HL-60 (cell line): ENCODE data around the gene PDE4B.
"Not testable (repeated sequence)": the region's sequence is repeated elsewhere in the genome, so short reads cannot be mapped to it uniquely, and the experiment has no call there.

Source experiments
- DNase-seq, 2 experiments: peaks; one replicate each; pipeline ENCODE4 v3.0.0-alpha.2; 2010 to 2020; ENCODE audit warnings: low read depth in 1 of 2, low spot score in 1 of 2
- H3K27ac ChIP-seq: fragments of 250-450 bp; sonication (Bioruptor Pico); replicated peaks from 2 replicates; pipeline ENCODE4 v1.5.1; 2020; ENCODE audit warnings: mild to moderate bottlenecking, moderate library complexity
- H3K27me3 ChIP-seq: fragments of 250-450 bp; sonication (Bioruptor Pico); 2 replicates; pipeline ENCODE4 v1.5.1; 2021; ENCODE audit warnings: mild to moderate bottlenecking, moderate library complexity; ENCODE audit not compliant: insufficient read depth, poor library complexity, severe bottlenecking
- H3K4me3 ChIP-seq: replicated peaks from 2 replicates; pipeline ENCODE4 v1.5.1; 2011; ENCODE audit warnings: mild to moderate bottlenecking, control low read depth, low read length; ENCODE audit not compliant: insufficient read depth
- GABPA ChIP-seq: IDR thresholded peaks from 2 replicates; pipeline ENCODE4 v1.6.1; 2012; ENCODE audit warnings: low read depth
- POLR2AphosphoS5 ChIP-seq: IDR thresholded peaks from 2 replicates; pipeline ENCODE4 v1.6.1; 2012; ENCODE audit warnings: low read depth
- SPI1 ChIP-seq: IDR thresholded peaks from 2 replicates; pipeline ENCODE4 v1.6.1; 2012; ENCODE audit warnings: low read depth, mild to moderate bottlenecking, borderline replicate concordance
- TF ChIP-seq, protein P1 (sequence below): IDR thresholded peaks from 2 replicates; pipeline ENCODE4 v1.6.1; 2012; ENCODE audit warnings: low read depth; ENCODE audit not compliant: insufficient replicate concordance
- TF ChIP-seq, protein P2 (sequence below): IDR thresholded peaks from one replicate; pipeline ENCODE4 v1.5.1; 2011; ENCODE audit warnings: low read length, control low read depth, inconsistent platforms; ENCODE audit not compliant: insufficient read depth

PDE4B gene

GRCh38 chr1:66415866-66416265 lies 623.2 kb downstream of the PDE4B start:
- no peaks in the 10 kb centered on the region for H3K27me3 ChIP-seq
- peak in 1 of 2 experiments; percentile 52 for DNase-seq
- H3K27ac ChIP-seq, result peak overlapping the region; percentile 56
- TF ChIP-seq, protein P1, sequence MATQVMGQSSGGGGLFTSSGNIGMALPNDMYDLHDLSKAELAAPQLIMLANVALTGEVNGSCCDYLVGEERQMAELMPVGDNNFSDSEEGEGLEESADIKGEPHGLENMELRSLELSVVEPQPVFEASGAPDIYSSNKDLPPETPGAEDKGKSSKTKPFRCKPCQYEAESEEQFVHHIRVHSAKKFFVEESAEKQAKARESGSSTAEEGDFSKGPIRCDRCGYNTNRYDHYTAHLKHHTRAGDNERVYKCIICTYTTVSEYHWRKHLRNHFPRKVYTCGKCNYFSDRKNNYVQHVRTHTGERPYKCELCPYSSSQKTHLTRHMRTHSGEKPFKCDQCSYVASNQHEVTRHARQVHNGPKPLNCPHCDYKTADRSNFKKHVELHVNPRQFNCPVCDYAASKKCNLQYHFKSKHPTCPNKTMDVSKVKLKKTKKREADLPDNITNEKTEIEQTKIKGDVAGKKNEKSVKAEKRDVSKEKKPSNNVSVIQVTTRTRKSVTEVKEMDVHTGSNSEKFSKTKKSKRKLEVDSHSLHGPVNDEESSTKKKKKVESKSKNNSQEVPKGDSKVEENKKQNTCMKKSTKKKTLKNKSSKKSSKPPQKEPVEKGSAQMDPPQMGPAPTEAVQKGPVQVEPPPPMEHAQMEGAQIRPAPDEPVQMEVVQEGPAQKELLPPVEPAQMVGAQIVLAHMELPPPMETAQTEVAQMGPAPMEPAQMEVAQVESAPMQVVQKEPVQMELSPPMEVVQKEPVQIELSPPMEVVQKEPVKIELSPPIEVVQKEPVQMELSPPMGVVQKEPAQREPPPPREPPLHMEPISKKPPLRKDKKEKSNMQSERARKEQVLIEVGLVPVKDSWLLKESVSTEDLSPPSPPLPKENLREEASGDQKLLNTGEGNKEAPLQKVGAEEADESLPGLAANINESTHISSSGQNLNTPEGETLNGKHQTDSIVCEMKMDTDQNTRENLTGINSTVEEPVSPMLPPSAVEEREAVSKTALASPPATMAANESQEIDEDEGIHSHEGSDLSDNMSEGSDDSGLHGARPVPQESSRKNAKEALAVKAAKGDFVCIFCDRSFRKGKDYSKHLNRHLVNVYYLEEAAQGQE, result no peak
- TF ChIP-seq, protein P2, sequence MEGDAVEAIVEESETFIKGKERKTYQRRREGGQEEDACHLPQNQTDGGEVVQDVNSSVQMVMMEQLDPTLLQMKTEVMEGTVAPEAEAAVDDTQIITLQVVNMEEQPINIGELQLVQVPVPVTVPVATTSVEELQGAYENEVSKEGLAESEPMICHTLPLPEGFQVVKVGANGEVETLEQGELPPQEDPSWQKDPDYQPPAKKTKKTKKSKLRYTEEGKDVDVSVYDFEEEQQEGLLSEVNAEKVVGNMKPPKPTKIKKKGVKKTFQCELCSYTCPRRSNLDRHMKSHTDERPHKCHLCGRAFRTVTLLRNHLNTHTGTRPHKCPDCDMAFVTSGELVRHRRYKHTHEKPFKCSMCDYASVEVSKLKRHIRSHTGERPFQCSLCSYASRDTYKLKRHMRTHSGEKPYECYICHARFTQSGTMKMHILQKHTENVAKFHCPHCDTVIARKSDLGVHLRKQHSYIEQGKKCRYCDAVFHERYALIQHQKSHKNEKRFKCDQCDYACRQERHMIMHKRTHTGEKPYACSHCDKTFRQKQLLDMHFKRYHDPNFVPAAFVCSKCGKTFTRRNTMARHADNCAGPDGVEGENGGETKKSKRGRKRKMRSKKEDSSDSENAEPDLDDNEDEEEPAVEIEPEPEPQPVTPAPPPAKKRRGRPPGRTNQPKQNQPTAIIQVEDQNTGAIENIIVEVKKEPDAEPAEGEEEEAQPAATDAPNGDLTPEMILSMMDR, result no peak
- no peak for TF ChIP-seq GABPA
- no peak for TF ChIP-seq SPI1
- no peak for TF ChIP-seq POLR2AphosphoS5
- H3K4me3 ChIP-seq, result no peak overlapping the region

- Histone ChIP-seq H3K27ac (peak overlapping the region; percentile 56), H3K4me3 (no peak overlapping the region), H3K27me3 (no peaks in the 10 kb centered on the region)
- peak; percentile 54 to 87 for DNase-seq
- TF ChIP-seq GABPA (no peak), POLR2AphosphoS5 (no peak), SPI1 (no peak)
- TF ChIP-seq, protein P1, result no peak
- TF ChIP-seq, protein P2, result no peak
Observed at GRCh38 chr1:66416295-66416694, 623.6 kb downstream of the PDE4B start.

DNA sequence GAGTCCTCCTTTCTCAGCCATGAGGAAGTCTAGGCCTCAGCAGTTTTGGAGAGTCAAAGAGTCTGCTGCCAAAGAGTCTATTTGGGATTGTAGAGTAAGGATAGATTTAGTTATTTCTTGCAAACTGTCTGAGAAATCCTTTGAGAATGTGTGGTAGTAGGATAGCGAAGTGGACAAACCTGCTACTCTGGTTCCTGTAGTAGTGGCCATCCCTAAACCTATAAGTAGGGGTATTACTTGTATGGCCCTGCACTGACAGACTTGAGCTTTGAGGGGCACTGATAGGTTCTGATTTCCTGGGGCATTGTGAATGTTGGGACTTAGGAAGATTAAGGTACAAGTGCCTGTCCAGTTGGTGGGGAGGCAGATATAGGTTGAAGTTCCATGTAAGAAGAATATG lies 625.3 kb downstream of the PDE4B start:
- TF ChIP-seq GABPA, result no peak
- no peak for TF ChIP-seq SPI1
- TF ChIP-seq, protein P1, result no peak
- TF ChIP-seq, protein P2, result no peak
- TF ChIP-seq POLR2AphosphoS5, result no peak

DNA sequence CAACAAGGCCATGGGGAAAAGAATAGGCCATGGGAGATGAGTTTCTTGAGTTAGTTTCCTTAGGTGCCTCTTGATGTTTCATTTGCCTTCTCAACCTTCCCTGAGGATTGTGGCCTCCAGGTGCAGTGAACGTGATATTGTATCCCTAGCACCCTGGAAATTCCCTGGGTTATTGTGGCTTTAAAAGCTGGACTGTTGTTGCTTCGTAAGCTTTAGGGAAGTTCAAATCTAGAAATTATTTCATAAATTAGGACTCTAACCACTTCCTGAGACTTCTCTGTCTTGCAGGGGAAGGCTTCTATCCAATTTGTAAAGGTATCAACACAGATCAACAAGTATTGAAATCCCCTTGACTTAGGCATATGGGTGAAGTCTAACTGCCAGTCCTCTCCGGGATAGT lies 627.5 kb downstream of the PDE4B start:
- not testable (repeated sequence) for H3K27me3 ChIP-seq, H3K4me3 ChIP-seq, DNase-seq
- H3K27ac ChIP-seq, result peak overlapping the region; percentile 53

More for the DNA sequence above, 625.3 kb downstream of the PDE4B start:
- Histone ChIP-seq H3K4me3 (no peak overlapping the region), H3K27me3 (no peaks in the 10 kb centered on the region), H3K27ac (peak overlapping the region; percentile 28)
- no peak for DNase-seq

GRCh38 chr1:66420906-66421305 lies 628.2 kb downstream of the PDE4B start:
- H3K27me3 ChIP-seq, H3K4me3 ChIP-seq, DNase-seq: not testable (repeated sequence)
- H3K27ac ChIP-seq, result peak overlapping the region; percentile 53; the same call in 1 of the 2 replicates
